ENCODE results near the gene SGTA. TPM values are rescaled to one million over a fixed set of nuclear protein-coding genes. Genes with fewer than 3 reads are reported as not detected.

The SGTA gene
- total and polyA plus RNA-seq, 2 of the 4 experiments (the other 2 are of a cell fraction): 17.4 to 72.9 TPM

- H3K27ac ChIP-seq (ENCODE audit: insufficient read depth, low read length): no peak overlapping the region
- H3K56ac ChIP-seq (ENCODE audit: extremely low read depth, insufficient read depth, low read length): no peak overlapping the region
- ChIA-PET CTCF (interaction anchor here (1.4 kb wide), 1 partner anchor 9 kb away, joined by 3 read pairs; the partner anchor contains the start of gene ZNF554), POLR2A (ENCODE audit: unreplicated experiment) (no interaction called here)
- no peak overlapping the region for H4K5ac ChIP-seq (ENCODE audit: low read depth, low read length)
- no peak overlapping the region for H4K8ac ChIP-seq (ENCODE audit: low read depth in 2 of 2, low read length in 2 of 2)
- H2BK20ac ChIP-seq (ENCODE audit: low read depth, low read length): no peak overlapping the region
- DNase-seq (no peak), ATAC-seq (ENCODE audit: low read depth) (no peak)
- H3K4me2 ChIP-seq (ENCODE audit: low read depth, low read length): no peak overlapping the region
- H3K14ac ChIP-seq (replicated peaks; ENCODE audit: low read depth, low read length): no peak overlapping the region
- H2AK9ac ChIP-seq (replicated peaks; ENCODE audit: low read depth, low read length, poor library complexity): no peak overlapping the region
- no peak overlapping the region for H2BK5ac ChIP-seq (ENCODE audit: low read depth, low read length, poor library complexity, severe bottlenecking)
- no peak overlapping the region for H2BK15ac ChIP-seq (ENCODE audit: low read depth, low read length)
- no peaks in the 10 kb centered on the region for H3K9me1 ChIP-seq (ENCODE audit: insufficient read depth, low read length)
- no peaks in the 10 kb centered on the region for H3K27me3 ChIP-seq (ENCODE audit: control insufficient read depth, insufficient read depth, low read length)
- no peak overlapping the region for H3K18ac ChIP-seq (ENCODE audit: low read depth, low read length)
- H3K4me1 ChIP-seq (ENCODE audit: control insufficient read depth, insufficient read depth, low read length): no peaks in the 10 kb centered on the region
- no peaks in the 10 kb centered on the region; the same call in 1 of the 2 replicates for H4K20me1 ChIP-seq (ENCODE audit: insufficient read depth, low read length)
- intact Hi-C loops (cut with micrococcal nuclease) (no loop called here), dilution Hi-C loops (cut with HindIII; ENCODE audit: low sequenced_read_pairs, unreplicated experiment) (no loop called here), in situ Hi-C loops (cut with MboI; ENCODE audit: low sequenced_read_pairs) (no loop called here)
- H3K4ac ChIP-seq (ENCODE audit: low read depth, low read length): no peak overlapping the region
- H2AFZ ChIP-seq (replicated peaks; ENCODE audit: low read length, poor library complexity): no peak overlapping the region
- H3K4me3 ChIP-seq (ENCODE audit: insufficient read depth, low read depth, low read length): no peak overlapping the region
- no TSS peak for BruUV-seq (replicated peaks)
- WGBS, 2 experiments (ENCODE audit: extremely low coverage in 2 of 2, insufficient read length in 1 of 2): 98% methylated on average over 11 of the region's 58 CpGs; no CpG with 5 or more reads in 1 of the 2 experiments
- no peak overlapping the region for H3K23ac ChIP-seq (ENCODE audit: low read depth, low read length)
- peaks cover 49% of the 10 kb centered on the region for H3K36me3 ChIP-seq (ENCODE audit: control insufficient read depth, insufficient read depth, low read length)
- H3K9ac ChIP-seq (ENCODE audit: low read depth, low read length): no peak overlapping the region
- H2AK5ac ChIP-seq (ENCODE audit: low read depth, low read length): no peak overlapping the region
- no peaks in the 10 kb centered on the region; a peak in 1 of 4 replicates for H3K79me1 ChIP-seq (ENCODE audit: low read depth in 1 of 2, low read length in 2 of 2)
- H4K91ac ChIP-seq (ENCODE audit: insufficient read depth, low read depth, low read length): no peak overlapping the region
- no peaks in the 10 kb centered on the region for H3K9me3 ChIP-seq (ENCODE audit: control insufficient read depth, insufficient read depth, low read length)
- no peak overlapping the region for H2BK120ac ChIP-seq (ENCODE audit: low read depth, low read length)
- TF ChIP-seq FOS (IDR thresholded peaks at IDR 0.05; ENCODE audit: low read depth, low read length) (no peak), CEBPB (IDR thresholded peaks at IDR 0.05; ENCODE audit: low read depth, low read length) (no peak), MAFK (IDR thresholded peaks at IDR 0.05; ENCODE audit: low read depth, low read length) (no peak), CTCF (conservative IDR thresholded peaks at IDR 0.05; ENCODE audit: low read depth, low read length) (no peak), BHLHE40 (IDR thresholded peaks at IDR 0.05; ENCODE audit: low read depth, low read length) (no peak), RFX5 (IDR thresholded peaks at IDR 0.05; ENCODE audit: low read depth, low read length) (no peak), RCOR1 (IDR thresholded peaks at IDR 0.05; ENCODE audit: insufficient replicate concordance, low read length) (no peak), POLR2A (IDR thresholded peaks at IDR 0.05; ENCODE audit: low read depth, low read length) (no peak), USF2 (IDR thresholded peaks at IDR 0.05; ENCODE audit: low read depth, low read length) (no peak), CHD1 (IDR thresholded peaks at IDR 0.05; ENCODE audit: low read depth, low read length) (no peak), SMC3 (IDR thresholded peaks at IDR 0.05; ENCODE audit: low read depth, low read length) (no peak), MAZ (IDR thresholded peaks at IDR 0.05; ENCODE audit: borderline replicate concordance, low read depth, low read length) (no peak), MXI1 (IDR thresholded peaks at IDR 0.05; ENCODE audit: borderline replicate concordance, low read depth, low read length) (no peak), ELK1 (IDR thresholded peaks at IDR 0.05; ENCODE audit: borderline replicate concordance, low read depth, low read length) (no peak)
Observed at GRCh38 chr19:2810141-2811091, 27.3 kb upstream of the SGTA start.

Measured in IMR-90 (cell line).